ENCODE measurements around the gene BMP8A. TPM values are rescaled to one million over a fixed set of nuclear protein-coding genes. Genes with fewer than 3 reads are reported as not detected.

The BMP8A gene
- total and polyA plus RNA-seq, 8 donors = 0.26 to 6.0 (median 1.5) TPM

- 46 to 50% methylated on average over 6 of the region's 6 CpGs for WGBS, 2 donors
- Histone ChIP-seq H3K4me3 (no peak overlapping the region), H3K9me3 (no peaks in the 10 kb centered on the region), H3K4me1 (peaks cover 21 to 46% (median 25%) of the 10 kb centered on the region in 3 donors), H3K36me3 (peaks cover 34 to 91% (median 82%) of the 10 kb centered on the region in 3 donors), H3K27ac (no peak overlapping the region), H3K27me3 (no peaks in the 10 kb centered on the region)
- DNase-seq = no peak
- TF ChIP-seq, protein P1, sequence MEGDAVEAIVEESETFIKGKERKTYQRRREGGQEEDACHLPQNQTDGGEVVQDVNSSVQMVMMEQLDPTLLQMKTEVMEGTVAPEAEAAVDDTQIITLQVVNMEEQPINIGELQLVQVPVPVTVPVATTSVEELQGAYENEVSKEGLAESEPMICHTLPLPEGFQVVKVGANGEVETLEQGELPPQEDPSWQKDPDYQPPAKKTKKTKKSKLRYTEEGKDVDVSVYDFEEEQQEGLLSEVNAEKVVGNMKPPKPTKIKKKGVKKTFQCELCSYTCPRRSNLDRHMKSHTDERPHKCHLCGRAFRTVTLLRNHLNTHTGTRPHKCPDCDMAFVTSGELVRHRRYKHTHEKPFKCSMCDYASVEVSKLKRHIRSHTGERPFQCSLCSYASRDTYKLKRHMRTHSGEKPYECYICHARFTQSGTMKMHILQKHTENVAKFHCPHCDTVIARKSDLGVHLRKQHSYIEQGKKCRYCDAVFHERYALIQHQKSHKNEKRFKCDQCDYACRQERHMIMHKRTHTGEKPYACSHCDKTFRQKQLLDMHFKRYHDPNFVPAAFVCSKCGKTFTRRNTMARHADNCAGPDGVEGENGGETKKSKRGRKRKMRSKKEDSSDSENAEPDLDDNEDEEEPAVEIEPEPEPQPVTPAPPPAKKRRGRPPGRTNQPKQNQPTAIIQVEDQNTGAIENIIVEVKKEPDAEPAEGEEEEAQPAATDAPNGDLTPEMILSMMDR (IDR thresholded peaks at IDR 0.05) = no peak
- no peak for FAIRE-seq
- ATAC-seq = no peak
- intact Hi-C loops (cut with DNase I) = no loop called here
These were observed 73.5 kb downstream of the BMP8A start for GRCh38 chr1:39564941-39565340.

DNA sequence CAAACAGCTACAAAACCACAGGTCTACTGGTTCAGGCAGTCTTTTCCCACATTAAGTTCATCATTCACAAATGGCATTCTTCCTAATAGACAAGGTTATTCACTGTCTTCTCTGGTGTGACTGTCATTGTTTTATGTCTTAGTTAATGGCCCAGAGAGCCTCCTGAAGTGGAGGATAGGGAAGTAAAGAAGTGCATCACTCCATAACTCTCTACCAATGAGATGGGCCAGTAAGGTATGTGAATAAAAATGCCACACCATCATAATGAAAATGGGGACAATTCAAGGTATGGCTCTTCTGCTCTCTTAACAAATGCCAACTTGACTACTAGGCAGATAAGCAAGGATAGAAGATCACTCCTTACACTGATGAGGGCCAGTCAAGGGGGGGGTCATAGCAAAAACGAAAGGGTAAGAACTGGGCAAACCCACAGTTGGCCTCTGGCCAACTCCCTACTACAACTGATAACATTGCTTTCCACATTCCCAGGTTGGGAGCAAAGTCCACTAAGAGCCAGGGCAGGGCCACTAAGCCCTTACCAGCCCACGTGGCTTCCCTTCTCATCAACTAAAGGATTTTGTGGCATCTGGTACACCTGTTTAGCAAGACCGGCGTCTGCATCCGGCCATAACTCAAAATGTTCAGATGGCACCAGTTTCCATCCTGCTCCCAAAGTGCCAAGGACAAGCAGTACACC lies 75.2 kb downstream of the BMP8A start:
- TF ChIP-seq, protein P1 (IDR thresholded peaks at IDR 0.05) = no peak
- ATAC-seq (peak; percentile 83 to 88 (median 85)), DNase-seq (peak; percentile 76 to 88 (median 85)), FAIRE-seq (no peak)
- H3K27me3 ChIP-seq = no peaks in the 10 kb centered on the region
- H3K4me1 ChIP-seq = peaks cover 28 to 59% (median 30%) of the 10 kb centered on the region in 3 donors
- H3K27ac ChIP-seq = peak overlapping the region in 2 of 4 donors; percentile 18 to 58
- peak overlapping the region in 1 of 4 donors; percentile 7 for H3K4me3 ChIP-seq
- H3K36me3 ChIP-seq = peaks cover 28 to 91% (median 78%) of the 10 kb centered on the region in 3 donors
- 6 to 10% methylated on average over 5 of the region's 5 CpGs for WGBS, 2 donors
- H3K9me3 ChIP-seq = no peaks in the 10 kb centered on the region
- intact Hi-C loops (cut with DNase I) = no loop called here

- FAIRE-seq = no peak
- intact Hi-C loops (cut with DNase I) = no loop called here
- H3K36me3 ChIP-seq = peaks cover 21 to 91% (median 76%) of the 10 kb centered on the region in 3 donors
- ATAC-seq = peak; percentile 34 to 68 (median 56)
- DNase-seq = peak in 2 of 6 donors; percentile 53 to 54
- 20 to 35% methylated on average over 3 of the region's 3 CpGs for WGBS, 2 donors
- H3K27me3 ChIP-seq = no peaks in the 10 kb centered on the region
- TF ChIP-seq, protein P1 (IDR thresholded peaks at IDR 0.05) = no peak
- no peaks in the 10 kb centered on the region for H3K9me3 ChIP-seq
- H3K27ac ChIP-seq = peak overlapping the region in 2 of 4 donors; percentile 18 to 58
- peak overlapping the region in 1 of 4 donors; percentile 7 for H3K4me3 ChIP-seq
- H3K4me1 ChIP-seq = peaks cover 28 to 63% (median 34%) of the 10 kb centered on the region in 3 donors
These were observed 75.9 kb downstream of the BMP8A start for GRCh38 chr1:39567302-39567701.

GRCh38 chr1:39568208-39568607 lies 76.8 kb downstream of the BMP8A start:
- Histone ChIP-seq H3K4me1 (peaks cover 28 to 69% (median 38%) of the 10 kb centered on the region in 3 donors), H3K36me3 (peaks cover 17 to 82% (median 67%) of the 10 kb centered on the region in 3 donors), H3K9me3 (no peaks in the 10 kb centered on the region), H3K27me3 (no peaks in the 10 kb centered on the region), H3K27ac (peak overlapping the region in 2 of 4 donors; percentile 6 to 53), H3K4me3 (peak overlapping the region in 1 of 4 donors; percentile 18)
- TF ChIP-seq, protein P1 (IDR thresholded peaks at IDR 0.05) = no peak
- DNase-seq = no peak
- ATAC-seq = no peak
- no peak for FAIRE-seq
- intact Hi-C loops (cut with DNase I) = no loop called here
- 53 to 80% methylated on average over 2 of the region's 2 CpGs for WGBS, 2 donors

- no peaks in the 10 kb centered on the region for H3K9me3 ChIP-seq
- H3K27me3 ChIP-seq = no peaks in the 10 kb centered on the region
- H3K27ac ChIP-seq = peak overlapping the region in 2 of 4 donors; percentile 29 to 53
- ATAC-seq (peak; percentile 22 to 54 (median 44)), FAIRE-seq (no peak), DNase-seq (peak in 2 of 6 donors; percentile 46 to 53)
- 25 to 30% methylated on average over 4 of the region's 4 CpGs for WGBS, 2 donors
- H3K4me3 ChIP-seq = peak overlapping the region in 1 of 4 donors; percentile 18
- peaks cover 10 to 73% (median 59%) of the 10 kb centered on the region in 3 donors for H3K36me3 ChIP-seq
- intact Hi-C loops (cut with DNase I) = no loop called here
- peaks cover 33 to 77% (median 38%) of the 10 kb centered on the region in 3 donors for H3K4me1 ChIP-seq
- TF ChIP-seq, protein P1 (IDR thresholded peaks at IDR 0.05) = no peak
These were observed 77.6 kb downstream of the BMP8A start for GRCh38 chr1:39569034-39569433.

Measured in pancreas (tissue), 10 donors.